ENCODE results near the gene KLHDC7A.

GRCh38 chr1:18468570-18468969 lies 12.2 kb upstream of the KLHDC7A start:
- TF ChIP-seq EZH2 (IDR thresholded peaks at IDR 0.05; ENCODE audit: insufficient read depth, poor library complexity, severe bottlenecking) (no peak), EZH2phosphoT487 (IDR thresholded peaks at IDR 0.05; ENCODE audit: insufficient read depth, low read depth) (no peak)

Measured in GM23248 (cell line).